H7 (cell line): ENCODE results near the gene SLC44A2. TPM values are rescaled to one million over a fixed set of nuclear protein-coding genes. Genes with fewer than 3 reads are reported as not detected.

Source experiments
- DNase-seq: peaks from one replicate; pipeline ENCODE4 v3.0.0; 2012
- H3K27me3 ChIP-seq: 2 replicates; pipeline ENCODE4 v1.6.0; 2011; ENCODE audit warnings: mild to moderate bottlenecking, low read length; ENCODE audit not compliant: control insufficient read depth, insufficient read depth
- H3K36me3 ChIP-seq: replicated peaks from 2 replicates; pipeline ENCODE4 v1.5.1; 2011; ENCODE audit warnings: low read length; ENCODE audit not compliant: control insufficient read depth, insufficient read depth
- H3K4me3 ChIP-seq: 2 replicates; pipeline ENCODE4 v1.5.1; 2011; ENCODE audit warnings: low read depth, mild to moderate bottlenecking, control low read depth, low read length, moderate library complexity; ENCODE audit not compliant: insufficient read depth
- total RNA-seq: library from RNA; depleted of rRNA; stranded (reverse); fragments of >200 nt; shearing (Covaris generic); gene quantifications from 2 replicates; pipeline ENCODE4 v1.2.3, GENCODE V29; 2014; rRNA removed

SLC44A2 gene
- total RNA-seq, 1 experiment from 2014 or later, result 43.0 TPM

DNA sequence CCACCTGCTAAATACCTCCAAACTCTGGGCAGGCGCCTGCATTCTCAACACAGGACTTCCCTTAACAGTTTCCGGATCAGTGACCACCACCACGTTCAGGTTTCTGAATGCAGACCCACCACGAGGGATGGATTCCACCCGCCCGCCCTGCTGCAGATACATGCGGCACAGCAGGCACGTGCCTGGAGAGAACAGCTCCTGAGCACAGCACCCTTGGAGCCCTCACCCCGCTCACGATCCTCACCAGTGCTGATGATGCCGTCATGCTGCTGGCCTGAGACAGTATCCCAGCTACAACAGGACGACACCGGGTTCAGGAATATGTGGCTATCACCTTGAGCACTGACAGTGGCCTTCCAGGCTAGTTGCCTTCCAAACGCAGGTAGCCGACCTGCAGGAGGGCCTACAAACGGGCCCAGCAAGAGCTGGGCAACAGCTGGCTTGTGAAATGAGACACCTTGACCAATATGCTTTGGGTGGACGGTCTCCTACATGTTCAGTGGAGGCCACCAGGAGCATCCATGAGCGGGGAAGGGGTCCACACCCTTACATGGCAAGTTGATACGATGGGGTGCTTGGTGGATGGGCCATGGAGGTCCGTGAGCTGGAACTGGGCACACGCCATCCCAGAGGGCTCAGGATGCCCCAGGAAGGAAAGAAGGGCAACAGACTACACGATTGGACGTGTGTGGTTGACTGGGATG is 66.0 kb downstream of the SLC44A2 start:
- DNase-seq, result no peak
- peaks cover 50% of the 10 kb centered on the region for H3K36me3 ChIP-seq
- no peaks in the 10 kb centered on the region for H3K27me3 ChIP-seq
- no peak overlapping the region for H3K4me3 ChIP-seq

DNA sequence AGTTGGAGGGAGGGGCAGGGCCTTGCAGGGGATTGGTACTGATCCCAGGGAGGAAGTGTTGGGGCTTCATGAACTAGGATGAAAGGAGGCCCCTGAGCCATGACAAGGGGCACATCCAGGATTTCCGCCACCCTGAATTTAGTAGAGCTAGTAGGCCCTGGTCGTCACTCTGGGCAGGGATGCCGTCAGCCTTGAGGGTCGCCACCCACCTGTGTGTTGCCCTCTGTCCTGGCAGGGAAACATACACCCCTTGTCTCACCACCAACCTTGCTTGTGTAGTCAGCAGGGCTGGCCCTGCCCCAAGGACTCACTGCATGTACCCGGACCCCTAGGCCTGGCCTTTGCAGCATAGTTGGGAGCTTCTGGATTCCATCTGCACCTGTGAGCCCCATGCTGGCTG is 66.5 kb downstream of the SLC44A2 start:
- no peak for DNase-seq
- Histone ChIP-seq H3K27me3 (no peaks in the 10 kb centered on the region), H3K4me3 (no peak overlapping the region), H3K36me3 (peaks cover 44% of the 10 kb centered on the region)

DNA sequence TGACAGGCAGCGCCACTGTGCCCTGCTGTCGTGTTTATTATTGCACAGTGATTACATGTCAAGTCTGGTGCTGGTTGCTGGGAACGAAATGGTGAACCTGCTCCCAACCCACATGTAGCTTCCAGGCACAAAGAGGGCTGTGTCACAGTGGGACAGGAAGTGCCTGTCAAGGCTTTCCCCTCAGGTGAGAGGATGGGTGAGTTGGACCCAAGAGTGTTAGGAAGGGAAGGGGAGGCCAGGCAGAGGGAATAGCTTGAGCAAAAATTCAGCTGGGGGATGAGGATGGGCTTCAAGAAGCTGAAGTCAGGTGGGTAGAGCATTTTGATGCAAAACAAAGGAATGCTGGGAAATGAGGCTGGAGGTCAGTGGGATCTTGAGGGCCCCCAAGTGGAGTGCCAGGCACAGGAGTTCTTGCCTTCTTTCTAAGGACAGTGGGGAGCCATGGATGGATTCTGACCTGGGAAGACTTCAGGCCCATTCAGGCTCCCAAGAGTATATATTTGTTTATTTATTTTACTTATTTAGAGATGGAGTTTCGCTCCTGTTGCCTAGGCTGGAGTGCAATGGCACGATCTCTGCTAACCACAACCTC is 67.4 kb downstream of the SLC44A2 start:
- peaks cover 38% of the 10 kb centered on the region for H3K36me3 ChIP-seq
- peak; percentile 72 for DNase-seq
- no peak overlapping the region for H3K4me3 ChIP-seq
- H3K27me3 ChIP-seq, result no peaks in the 10 kb centered on the region

Other genes starting within 250 kb of the SLC44A2 start
- 48.0 and 48.3 TPM in 2 replicates for gene TYK2, start 245.0 kb upstream of the SLC44A2 start, total RNA-seq
- 226 and 254 TPM in 2 replicates for gene CDC37, start 222.0 kb upstream of the SLC44A2 start, total RNA-seq
- gene PDE4A, start 205.0 kb upstream of the SLC44A2 start, total RNA-seq, result 2.3 and 2.6 TPM in 2 replicates
- gene KEAP1, start 122.2 kb upstream of the SLC44A2 start, total RNA-seq, result 80.2 and 82.3 TPM in 2 replicates
- gene S1PR5, start 108.1 kb upstream of the SLC44A2 start, total RNA-seq, result 14.7 and 16.1 TPM in 2 replicates
- 95.6 and 105 TPM in 2 replicates for gene ATG4D, start 81.6 kb upstream of the SLC44A2 start, total RNA-seq
- gene KRI1, start 59.5 kb upstream of the SLC44A2 start, total RNA-seq, result 19.3 and 21.6 TPM in 2 replicates
- 4.7 and 5.6 TPM in 2 replicates for gene CDKN2D, start 56.6 kb upstream of the SLC44A2 start, total RNA-seq
- gene AP1M2, start 38.2 kb upstream of the SLC44A2 start, total RNA-seq, result 16.4 and 23.7 TPM in 2 replicates
- gene ILF3, start 28.8 kb downstream of the SLC44A2 start, total RNA-seq, result 354 and 378 TPM in 2 replicates
- 52.4 and 64.9 TPM in 2 replicates for gene QTRT1, start 75.9 kb downstream of the SLC44A2 start, total RNA-seq
- 77.6 and 89.9 TPM in 2 replicates for gene DNM2, start 92.5 kb downstream of the SLC44A2 start, total RNA-seq
- 49.5 and 50.3 TPM in 2 replicates for gene TMED1, start 210.7 kb downstream of the SLC44A2 start, total RNA-seq
- 0.59 and 5.0 TPM in 2 replicates for gene C19orf38, start 222.9 kb downstream of the SLC44A2 start, total RNA-seq
- gene CARM1, start 246.0 kb downstream of the SLC44A2 start, total RNA-seq, result 117 and 151 TPM in 2 replicates